Hepatocyte (in vitro differentiated cells): ENCODE results near the gene SSC5D.

Source experiments
- EZH2 ChIP-seq: fragments of 200-600 bp; sonication (generic); IDR thresholded peaks from 2 replicates; pipeline ENCODE4 v1.6.1; 2016; ENCODE audit warnings: antibody characterized with exemption, mild to moderate bottlenecking, borderline replicate concordance
- TF ChIP-seq, protein P1 (sequence below): fragments of 200-600 bp; sonication (generic); IDR thresholded peaks from 2 replicates; pipeline ENCODE4 v1.5.1; 2016; ENCODE audit warnings: antibody characterized with exemption, mild to moderate bottlenecking; ENCODE audit not compliant: poor library complexity

DNA sequence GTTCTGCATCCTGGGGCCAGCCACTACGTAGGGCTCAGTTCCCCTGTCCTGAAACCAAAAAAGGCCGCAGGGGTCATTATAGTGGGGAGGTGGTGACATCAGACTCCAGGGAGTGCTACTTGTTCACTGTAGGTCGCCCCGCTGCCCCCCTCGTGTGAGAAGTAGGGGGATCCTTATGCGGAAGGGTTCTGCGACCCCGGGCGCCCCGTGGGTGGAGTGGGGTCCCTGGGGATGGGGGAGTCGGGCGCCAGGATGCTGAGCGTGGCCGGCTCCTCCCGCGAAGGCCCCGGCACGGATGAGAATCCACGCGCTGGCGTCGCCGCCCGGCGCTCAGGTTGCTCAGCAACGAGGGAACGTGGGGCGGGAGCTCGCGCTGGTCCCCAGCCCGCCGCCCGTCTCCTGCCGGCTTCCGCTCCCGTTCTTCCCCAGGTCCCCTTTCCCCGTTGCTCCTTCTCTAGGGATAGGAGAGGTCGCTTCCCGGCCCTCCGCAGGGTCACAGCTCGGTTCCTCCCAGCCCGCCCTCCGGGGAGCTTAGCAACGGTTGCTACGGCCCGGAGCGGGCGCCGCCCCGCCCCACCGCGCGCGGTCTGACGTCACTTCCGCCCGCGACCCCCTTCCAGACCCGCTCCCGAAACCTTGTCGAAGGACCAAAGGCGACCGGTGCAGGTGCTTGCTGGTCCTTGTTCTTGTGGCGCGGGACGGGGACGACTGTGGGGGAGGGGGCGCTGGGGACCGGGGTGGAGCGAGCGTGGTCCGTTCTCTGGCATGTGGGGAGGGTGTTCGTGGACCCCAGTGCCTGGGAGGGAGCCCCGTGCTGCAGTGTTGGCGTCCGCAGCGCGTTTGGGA lies 3.4 kb upstream of the SSC5D start, which contains the start of gene NAT14:
- TF ChIP-seq, protein P1, sequence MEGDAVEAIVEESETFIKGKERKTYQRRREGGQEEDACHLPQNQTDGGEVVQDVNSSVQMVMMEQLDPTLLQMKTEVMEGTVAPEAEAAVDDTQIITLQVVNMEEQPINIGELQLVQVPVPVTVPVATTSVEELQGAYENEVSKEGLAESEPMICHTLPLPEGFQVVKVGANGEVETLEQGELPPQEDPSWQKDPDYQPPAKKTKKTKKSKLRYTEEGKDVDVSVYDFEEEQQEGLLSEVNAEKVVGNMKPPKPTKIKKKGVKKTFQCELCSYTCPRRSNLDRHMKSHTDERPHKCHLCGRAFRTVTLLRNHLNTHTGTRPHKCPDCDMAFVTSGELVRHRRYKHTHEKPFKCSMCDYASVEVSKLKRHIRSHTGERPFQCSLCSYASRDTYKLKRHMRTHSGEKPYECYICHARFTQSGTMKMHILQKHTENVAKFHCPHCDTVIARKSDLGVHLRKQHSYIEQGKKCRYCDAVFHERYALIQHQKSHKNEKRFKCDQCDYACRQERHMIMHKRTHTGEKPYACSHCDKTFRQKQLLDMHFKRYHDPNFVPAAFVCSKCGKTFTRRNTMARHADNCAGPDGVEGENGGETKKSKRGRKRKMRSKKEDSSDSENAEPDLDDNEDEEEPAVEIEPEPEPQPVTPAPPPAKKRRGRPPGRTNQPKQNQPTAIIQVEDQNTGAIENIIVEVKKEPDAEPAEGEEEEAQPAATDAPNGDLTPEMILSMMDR: no peak
- TF ChIP-seq EZH2: no peak
